HL-60 (cell line): ENCODE measurements around the gene SPOCK2.

ENCODE experiments used
- DNase-seq, 2 experiments: peaks; one replicate each; pipeline ENCODE4 v3.0.0-alpha.2; 2010 to 2020; ENCODE audit warnings: low read depth in 1 of 2, low spot score in 1 of 2
- H3K27ac ChIP-seq: fragments of 250-450 bp; sonication (Bioruptor Pico); replicated peaks from 2 replicates; pipeline ENCODE4 v1.5.1; 2020; ENCODE audit warnings: mild to moderate bottlenecking, moderate library complexity
- H3K27me3 ChIP-seq: fragments of 250-450 bp; sonication (Bioruptor Pico); 2 replicates; pipeline ENCODE4 v1.5.1; 2021; ENCODE audit warnings: mild to moderate bottlenecking, moderate library complexity; ENCODE audit not compliant: insufficient read depth, poor library complexity, severe bottlenecking
- H3K4me3 ChIP-seq: replicated peaks from 2 replicates; pipeline ENCODE4 v1.5.1; 2011; ENCODE audit warnings: mild to moderate bottlenecking, control low read depth, low read length; ENCODE audit not compliant: insufficient read depth
- CTCF ChIP-seq: IDR thresholded peaks from one replicate; pipeline ENCODE4 v1.5.1; 2011; ENCODE audit warnings: low read length, control low read depth, inconsistent platforms; ENCODE audit not compliant: insufficient read depth
- GABPA ChIP-seq: IDR thresholded peaks from 2 replicates; pipeline ENCODE4 v1.6.1; 2012; ENCODE audit warnings: low read depth
- POLR2AphosphoS5 ChIP-seq: IDR thresholded peaks from 2 replicates; pipeline ENCODE4 v1.6.1; 2012; ENCODE audit warnings: low read depth
- REST ChIP-seq: IDR thresholded peaks from 2 replicates; pipeline ENCODE4 v1.6.1; 2012; ENCODE audit warnings: low read depth; ENCODE audit not compliant: insufficient replicate concordance
- SPI1 ChIP-seq: IDR thresholded peaks from 2 replicates; pipeline ENCODE4 v1.6.1; 2012; ENCODE audit warnings: low read depth, mild to moderate bottlenecking, borderline replicate concordance

Gene SPOCK2

GRCh38 chr10:72037266-72037665 is 51.1 kb downstream of the SPOCK2 start:
- Histone ChIP-seq H3K4me3 (no peak overlapping the region), H3K27ac (no peak overlapping the region), H3K27me3 (no peaks in the 10 kb centered on the region)
- TF ChIP-seq CTCF, result no peak
- no peak for TF ChIP-seq GABPA
- no peak for TF ChIP-seq REST
- TF ChIP-seq SPI1, result no peak
- TF ChIP-seq POLR2AphosphoS5, result no peak
- no peak for DNase-seq

GRCh38 chr10:72035252-72035887 is 53.0 kb downstream of the SPOCK2 start:
- H3K4me3 ChIP-seq, result no peak overlapping the region
- H3K27me3 ChIP-seq, result peaks cover 7% of the 10 kb centered on the region
- no peak for DNase-seq
- TF ChIP-seq CTCF (no peak), REST (no peak), GABPA (no peak), POLR2AphosphoS5 (no peak), SPI1 (no peak)
- H3K27ac ChIP-seq, result no peak overlapping the region

GRCh38 chr10:72034761-72035160 is 53.6 kb downstream of the SPOCK2 start:
- H3K4me3 ChIP-seq, result no peak overlapping the region
- no peak overlapping the region for H3K27ac ChIP-seq
- DNase-seq, result no peak
- TF ChIP-seq REST (no peak), GABPA (no peak), POLR2AphosphoS5 (no peak), CTCF (no peak), SPI1 (no peak)
- H3K27me3 ChIP-seq, result peaks cover 13% of the 10 kb centered on the region
